Prostate gland (tissue), 2 donors: ENCODE data around the gene CTNNA3. TPM values are rescaled to one million over a fixed set of nuclear protein-coding genes. Genes with fewer than 3 reads are reported as not detected.

Experiments
- DNase-seq: peaks from one replicate; pipeline ENCODE4 v3.0.0-alpha.2; 2019; ENCODE audit warnings: low spot score
- H3K27ac ChIP-seq, 2 donors: fragments of 200-600 bp; sonication (generic); 2 replicates each; pipeline ENCODE4 v1.5.1; 2017 to 2019
- H3K27me3 ChIP-seq: fragments of 200-600 bp; sonication (generic); replicated peaks from 2 replicates; pipeline ENCODE4 v1.5.1; 2019; ENCODE audit not compliant: insufficient read depth
- H3K36me3 ChIP-seq, 2 donors: fragments of 200-600 bp; sonication (generic); 1 replicate in 1 of 2; 2 replicates in 1 of 2; pipeline versions ENCODE4 v1.5.1 to v1.8.1; 2017 to 2019
- H3K4me1 ChIP-seq: fragments of 200-600 bp; sonication (generic); replicated peaks from 2 replicates; pipeline ENCODE4 v1.5.1; 2019
- H3K4me3 ChIP-seq, 2 donors: fragments of 200-600 bp; sonication (generic); 2 replicates each; pipeline ENCODE4 v1.5.1; 2017 to 2019
- H3K9me3 ChIP-seq: fragments of 200-600 bp; sonication (generic); 2 replicates; pipeline ENCODE4 v1.5.1; 2017
- POLR2A ChIP-seq: fragments of 450-650 bp; IDR thresholded peaks from one replicate; pipeline ENCODE4 v1.6.1; 2016; ENCODE audit warnings: antibody characterized with exemption, mild to moderate bottlenecking
- POLR2AphosphoS5 ChIP-seq: sonication (generic); formaldehyde crosslinking; IDR thresholded peaks from one replicate; pipeline ENCODE4 v1.6.1; 2017; ENCODE audit warnings: antibody characterized with exemption
- WGBS: methylation state at CpG from one replicate; pipeline ENCODE4 v1.1.5; 2018; 5-methylcytosine and 5-hydroxymethylcytosine counted together
- intact Hi-C: fragments of 100-400 bp; cut with DNase I; formaldehyde crosslinking; loops from one replicate; pipeline ENCODE4 v1.14.2; 2022
- total RNA-seq, 2 donors: library from RNA; depleted of rRNA; stranded (reverse); fragments of >200 nt; gene quantifications; one replicate each; pipeline ENCODE4 v1.1.0, GENCODE V29; 2016
- TF ChIP-seq, protein P1 (sequence below), 4 experiments: fragments of 200-600 bp in 2 of 4; fragments of 450-650 bp in 2 of 4; sonication (generic) in 2 of 4; IDR thresholded peaks; 1 replicate in 3 of 4; 2 replicates in 1 of 4; pipeline ENCODE4 v1.5.1; 2016 to 2019; ENCODE audit warnings: antibody characterized with exemption in 4 of 4, mild to moderate bottlenecking in 2 of 4, moderate library complexity in 2 of 4

The CTNNA3 gene
- 1 to 10 TPM in 1 of 2 donors, under 1 TPM in 1; 0.27 to 7.2 TPM for total RNA-seq

DNA sequence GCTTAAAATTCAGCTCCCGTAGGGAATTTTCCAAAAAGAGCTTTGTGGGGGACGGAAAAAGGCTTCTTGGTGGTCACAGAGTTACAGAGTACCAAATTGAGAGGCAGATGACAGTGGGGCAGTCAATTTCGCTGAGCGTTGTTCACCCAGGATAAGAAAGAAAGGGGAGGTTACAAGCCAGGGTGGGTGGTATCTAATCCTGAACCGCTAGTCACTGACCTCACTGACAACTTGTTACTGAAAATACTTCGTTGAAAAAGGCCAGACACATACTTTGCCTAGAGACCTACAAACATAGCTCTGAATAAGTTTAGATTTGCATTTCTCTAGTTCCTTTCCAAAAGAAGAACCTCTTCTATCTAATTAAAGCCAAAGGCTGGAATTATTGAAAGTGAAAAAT is at the start of gene CTNNA3:
CTNNA3 (minus strand) TSS at position 167 of the 400 bp plus-strand sequence.
- no peak for DNase-seq
- Histone ChIP-seq H3K36me3 (no peaks in the 10 kb centered on the region), H3K27me3 (no peaks in the 10 kb centered on the region), H3K4me3 (no peak within 1 kb of the TSS), H3K4me1 (no peaks in the 10 kb centered on the region), H3K27ac (no peak within 1 kb of the TSS), H3K9me3 (no peaks in the 10 kb centered on the region)
- intact Hi-C loops: loop anchor here (2.0 kb wide), 1 partner anchor 85 kb away; no protein-coding TSS in a partner anchor
- 61% methylated on average over 6 of the region's 6 CpGs for WGBS
- TF ChIP-seq POLR2A: no peak
- TF ChIP-seq POLR2AphosphoS5: no peak
- TF ChIP-seq, protein P1, sequence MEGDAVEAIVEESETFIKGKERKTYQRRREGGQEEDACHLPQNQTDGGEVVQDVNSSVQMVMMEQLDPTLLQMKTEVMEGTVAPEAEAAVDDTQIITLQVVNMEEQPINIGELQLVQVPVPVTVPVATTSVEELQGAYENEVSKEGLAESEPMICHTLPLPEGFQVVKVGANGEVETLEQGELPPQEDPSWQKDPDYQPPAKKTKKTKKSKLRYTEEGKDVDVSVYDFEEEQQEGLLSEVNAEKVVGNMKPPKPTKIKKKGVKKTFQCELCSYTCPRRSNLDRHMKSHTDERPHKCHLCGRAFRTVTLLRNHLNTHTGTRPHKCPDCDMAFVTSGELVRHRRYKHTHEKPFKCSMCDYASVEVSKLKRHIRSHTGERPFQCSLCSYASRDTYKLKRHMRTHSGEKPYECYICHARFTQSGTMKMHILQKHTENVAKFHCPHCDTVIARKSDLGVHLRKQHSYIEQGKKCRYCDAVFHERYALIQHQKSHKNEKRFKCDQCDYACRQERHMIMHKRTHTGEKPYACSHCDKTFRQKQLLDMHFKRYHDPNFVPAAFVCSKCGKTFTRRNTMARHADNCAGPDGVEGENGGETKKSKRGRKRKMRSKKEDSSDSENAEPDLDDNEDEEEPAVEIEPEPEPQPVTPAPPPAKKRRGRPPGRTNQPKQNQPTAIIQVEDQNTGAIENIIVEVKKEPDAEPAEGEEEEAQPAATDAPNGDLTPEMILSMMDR (IDR thresholded peaks at IDR 0.05): no peak

DNA sequence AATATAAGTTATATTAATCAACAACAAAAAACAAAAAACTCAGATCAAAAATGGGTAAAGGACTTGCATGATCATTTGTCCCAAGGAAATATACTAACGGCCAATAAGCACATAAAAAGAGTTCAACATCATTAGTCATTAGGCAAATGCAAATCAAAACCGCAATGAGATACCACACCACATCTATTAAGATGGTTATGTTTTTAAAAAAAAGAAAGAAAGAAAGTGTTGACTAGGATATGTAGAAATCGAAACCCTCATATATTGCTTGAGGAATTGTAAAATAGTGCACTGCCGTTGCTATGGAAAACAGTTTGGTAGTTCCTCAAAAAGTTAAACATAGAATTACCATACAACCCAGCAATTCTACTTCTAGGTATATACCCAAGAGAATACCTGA is 39.4 kb upstream of the CTNNA3 start:
- TF ChIP-seq POLR2AphosphoS5: no peak
- TF ChIP-seq, protein P1 (IDR thresholded peaks at IDR 0.05): no peak
- no peak for TF ChIP-seq POLR2A
- H3K4me1 ChIP-seq: no peaks in the 10 kb centered on the region
- H3K27ac ChIP-seq: no peak overlapping the region
- no peak overlapping the region for H3K4me3 ChIP-seq
- no peak for DNase-seq
- H3K36me3 ChIP-seq: no peaks in the 10 kb centered on the region
- no peaks in the 10 kb centered on the region for H3K27me3 ChIP-seq
- H3K9me3 ChIP-seq: no peaks in the 10 kb centered on the region
- WGBS: 87% methylated on average over 4 of the region's 4 CpGs
- intact Hi-C loops: no loop called here

DNA sequence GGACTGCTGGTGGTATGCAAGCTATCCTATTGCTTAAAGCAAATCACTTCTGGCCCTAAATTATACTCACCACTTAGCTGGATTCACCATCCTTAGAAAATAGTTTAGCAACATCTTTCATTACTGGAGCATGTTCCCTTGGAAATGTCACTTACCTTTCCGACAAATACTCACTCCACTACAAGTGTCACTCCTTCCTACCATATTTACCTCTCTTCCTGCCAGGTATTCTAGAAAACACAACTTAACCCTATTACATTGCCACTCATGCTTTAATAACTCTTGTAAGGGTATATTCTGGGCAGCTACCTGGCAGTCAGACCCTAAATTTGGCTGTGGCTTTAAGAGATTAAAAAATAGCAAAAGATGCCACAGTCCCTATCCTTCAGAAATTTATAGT is 37.5 kb upstream of the CTNNA3 start:
- Histone ChIP-seq H3K27ac (no peak overlapping the region), H3K4me3 (no peak overlapping the region), H3K27me3 (no peaks in the 10 kb centered on the region), H3K4me1 (no peaks in the 10 kb centered on the region), H3K36me3 (no peaks in the 10 kb centered on the region), H3K9me3 (no peaks in the 10 kb centered on the region)
- intact Hi-C loops: no loop called here
- DNase-seq: no peak
- TF ChIP-seq POLR2AphosphoS5 (no peak), POLR2A (no peak)
- TF ChIP-seq, protein P1 (IDR thresholded peaks at IDR 0.05): no peak
- 93% methylated on average over 1 of the region's 1 CpG for WGBS

DNA sequence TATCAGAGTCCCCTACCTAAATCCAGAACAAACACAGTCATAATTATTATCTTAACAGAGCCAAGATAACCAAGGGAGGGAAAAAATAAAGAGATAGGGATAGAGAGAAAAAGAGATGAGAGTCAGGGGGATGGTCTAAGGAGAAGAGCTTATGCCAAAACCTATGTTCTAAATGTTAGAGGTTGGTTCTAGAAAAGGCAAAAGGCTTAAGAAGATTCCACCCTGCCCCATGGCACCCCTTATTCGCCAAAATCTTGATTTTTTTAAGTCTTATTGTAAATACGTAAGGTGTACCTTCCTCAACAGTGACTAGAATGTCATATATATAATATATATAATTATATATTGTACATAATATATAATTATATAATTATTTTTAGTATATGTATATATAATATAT is 29.6 kb upstream of the CTNNA3 start:
- Histone ChIP-seq H3K4me1 (no peaks in the 10 kb centered on the region), H3K36me3 (no peaks in the 10 kb centered on the region), H3K27me3 (no peaks in the 10 kb centered on the region), H3K27ac (no peak overlapping the region), H3K9me3 (no peaks in the 10 kb centered on the region), H3K4me3 (no peak overlapping the region)
- intact Hi-C loops: no loop called here
- TF ChIP-seq POLR2AphosphoS5: no peak
- TF ChIP-seq POLR2A: no peak
- TF ChIP-seq, protein P1 (IDR thresholded peaks at IDR 0.05): no peak
- DNase-seq: no peak
- WGBS: 97% methylated on average over 2 of the region's 2 CpGs

DNA sequence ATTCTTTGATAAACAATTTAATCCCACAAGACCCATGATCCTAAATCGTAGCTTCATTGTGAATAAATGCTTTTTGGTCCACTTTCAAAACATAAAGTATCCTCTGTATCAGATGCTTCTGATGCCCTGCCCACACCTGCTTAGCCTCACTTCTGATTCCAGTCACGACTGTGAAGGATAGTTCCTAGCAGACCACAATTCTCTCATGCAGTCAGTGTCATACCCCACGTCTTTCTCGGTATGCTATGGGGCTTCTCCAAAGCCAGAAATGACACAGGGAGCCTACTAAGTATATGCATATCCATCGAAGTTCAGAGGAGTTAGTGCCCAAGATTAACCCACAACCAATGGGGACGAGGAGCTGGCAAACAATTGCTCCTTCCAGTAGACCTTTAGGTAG is 27.6 kb upstream of the CTNNA3 start:
- TF ChIP-seq POLR2A: no peak
- TF ChIP-seq, protein P1 (IDR thresholded peaks at IDR 0.05): no peak
- no peak for TF ChIP-seq POLR2AphosphoS5
- DNase-seq: no peak
- Histone ChIP-seq H3K4me3 (no peak overlapping the region), H3K36me3 (no peaks in the 10 kb centered on the region), H3K27ac (no peak overlapping the region), H3K4me1 (no peaks in the 10 kb centered on the region), H3K27me3 (no peaks in the 10 kb centered on the region), H3K9me3 (no peaks in the 10 kb centered on the region)
- intact Hi-C loops: no loop called here
- WGBS: 92% methylated on average over 6 of the region's 6 CpGs
